Measurements from ENCODE around the gene VEZT. TPM values are rescaled to one million over a fixed set of nuclear protein-coding genes. Genes with fewer than 3 reads are reported as not detected.
A peak's percentile ranks its signal among the peaks of the same experiment; 100 is the strongest.

Gene VEZT
- total RNA-seq, 1 donor from 2014 or later, result 57.4 TPM

DNA sequence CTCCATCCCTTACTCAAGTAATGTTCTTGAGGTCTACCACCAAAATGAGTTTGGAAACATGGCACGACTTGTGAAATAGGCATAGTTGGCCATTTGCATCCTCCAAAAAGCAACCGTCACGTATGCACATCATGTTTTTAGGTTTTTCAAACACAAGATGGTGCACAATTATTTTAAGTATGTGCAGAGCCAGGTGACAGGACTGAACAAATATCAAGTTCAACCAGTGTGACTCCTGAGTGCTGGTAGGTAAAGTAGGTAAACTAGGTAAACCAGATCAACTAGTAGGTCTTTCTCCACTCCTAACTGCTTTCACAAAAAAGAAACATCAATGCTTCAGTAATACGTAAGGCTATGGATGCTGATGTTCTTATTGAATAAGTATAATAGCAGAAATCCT lies 39.5 kb upstream of the VEZT start:
- TF ChIP-seq, protein P1, sequence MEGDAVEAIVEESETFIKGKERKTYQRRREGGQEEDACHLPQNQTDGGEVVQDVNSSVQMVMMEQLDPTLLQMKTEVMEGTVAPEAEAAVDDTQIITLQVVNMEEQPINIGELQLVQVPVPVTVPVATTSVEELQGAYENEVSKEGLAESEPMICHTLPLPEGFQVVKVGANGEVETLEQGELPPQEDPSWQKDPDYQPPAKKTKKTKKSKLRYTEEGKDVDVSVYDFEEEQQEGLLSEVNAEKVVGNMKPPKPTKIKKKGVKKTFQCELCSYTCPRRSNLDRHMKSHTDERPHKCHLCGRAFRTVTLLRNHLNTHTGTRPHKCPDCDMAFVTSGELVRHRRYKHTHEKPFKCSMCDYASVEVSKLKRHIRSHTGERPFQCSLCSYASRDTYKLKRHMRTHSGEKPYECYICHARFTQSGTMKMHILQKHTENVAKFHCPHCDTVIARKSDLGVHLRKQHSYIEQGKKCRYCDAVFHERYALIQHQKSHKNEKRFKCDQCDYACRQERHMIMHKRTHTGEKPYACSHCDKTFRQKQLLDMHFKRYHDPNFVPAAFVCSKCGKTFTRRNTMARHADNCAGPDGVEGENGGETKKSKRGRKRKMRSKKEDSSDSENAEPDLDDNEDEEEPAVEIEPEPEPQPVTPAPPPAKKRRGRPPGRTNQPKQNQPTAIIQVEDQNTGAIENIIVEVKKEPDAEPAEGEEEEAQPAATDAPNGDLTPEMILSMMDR (IDR thresholded peaks at IDR 0.05; ENCODE audit: insufficient read depth, low read length, severe bottlenecking), result no peak
- H3K27me3 ChIP-seq (ENCODE audit: control insufficient read depth, insufficient read depth, low read length), result no peaks in the 10 kb centered on the region
- no peak overlapping the region for H3K4me3 ChIP-seq (ENCODE audit: low read depth, low read length)
- DNase-seq (ENCODE audit: low read depth) (no peak), FAIRE-seq (no peak)
- H3K36me3 ChIP-seq (ENCODE audit: control insufficient read depth, insufficient read depth, low read length), result no peaks in the 10 kb centered on the region

DNA sequence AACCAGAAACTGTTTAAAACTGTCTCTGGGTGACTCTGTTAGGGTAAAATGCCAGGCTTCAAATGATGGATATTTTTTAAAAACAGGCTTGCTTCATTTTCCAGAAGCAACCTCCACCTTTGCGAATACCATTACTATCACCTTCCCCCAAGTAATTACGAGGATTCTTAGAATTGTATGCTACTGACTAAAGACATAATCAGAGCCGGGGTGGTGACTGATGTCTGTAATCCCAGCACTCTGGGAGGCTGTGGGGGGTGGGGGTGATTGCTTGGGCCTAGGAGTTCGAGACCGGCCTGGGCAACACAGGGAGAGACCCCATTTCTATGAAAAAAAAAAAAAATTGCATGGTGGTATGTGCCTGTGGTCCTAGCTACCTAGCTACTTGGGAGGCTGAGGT lies 38.6 kb upstream of the VEZT start:
- H3K27me3 ChIP-seq (ENCODE audit: control insufficient read depth, insufficient read depth, low read length), result no peaks in the 10 kb centered on the region
- TF ChIP-seq, protein P1 (IDR thresholded peaks at IDR 0.05; ENCODE audit: insufficient read depth, low read length, severe bottlenecking), result no peak
- H3K36me3 ChIP-seq (ENCODE audit: control insufficient read depth, insufficient read depth, low read length), result no peaks in the 10 kb centered on the region
- no peak for DNase-seq (ENCODE audit: low read depth)
- no peak overlapping the region for H3K4me3 ChIP-seq (ENCODE audit: low read depth, low read length)
- FAIRE-seq, result no peak

DNA sequence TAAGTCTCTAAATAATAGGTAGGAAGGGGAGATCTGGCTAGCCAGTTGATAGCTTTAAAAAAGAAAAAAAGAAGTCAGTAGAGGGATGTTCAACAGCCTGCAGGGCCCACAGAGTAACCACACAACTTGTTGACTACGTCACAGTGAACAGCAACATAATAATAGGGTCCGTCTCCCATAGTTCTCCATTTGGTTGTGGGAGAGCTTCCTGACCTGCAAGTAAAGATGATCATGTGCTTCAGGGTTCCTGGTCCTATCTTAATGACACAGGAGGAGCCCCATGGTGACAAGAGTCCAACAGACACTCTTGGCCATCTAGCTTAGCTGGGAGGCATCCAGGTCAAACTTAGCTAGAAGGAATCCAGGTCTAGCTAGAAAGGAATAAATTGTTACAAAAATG lies 36.5 kb upstream of the VEZT start:
- H3K4me3 ChIP-seq (ENCODE audit: low read depth, low read length), result no peak overlapping the region
- TF ChIP-seq, protein P1 (IDR thresholded peaks at IDR 0.05; ENCODE audit: insufficient read depth, low read length, severe bottlenecking), result no peak
- DNase-seq (ENCODE audit: low read depth) (no peak), FAIRE-seq (no peak)
- no peaks in the 10 kb centered on the region for H3K27me3 ChIP-seq (ENCODE audit: control insufficient read depth, insufficient read depth, low read length)
- H3K36me3 ChIP-seq (ENCODE audit: control insufficient read depth, insufficient read depth, low read length), result no peaks in the 10 kb centered on the region

DNA sequence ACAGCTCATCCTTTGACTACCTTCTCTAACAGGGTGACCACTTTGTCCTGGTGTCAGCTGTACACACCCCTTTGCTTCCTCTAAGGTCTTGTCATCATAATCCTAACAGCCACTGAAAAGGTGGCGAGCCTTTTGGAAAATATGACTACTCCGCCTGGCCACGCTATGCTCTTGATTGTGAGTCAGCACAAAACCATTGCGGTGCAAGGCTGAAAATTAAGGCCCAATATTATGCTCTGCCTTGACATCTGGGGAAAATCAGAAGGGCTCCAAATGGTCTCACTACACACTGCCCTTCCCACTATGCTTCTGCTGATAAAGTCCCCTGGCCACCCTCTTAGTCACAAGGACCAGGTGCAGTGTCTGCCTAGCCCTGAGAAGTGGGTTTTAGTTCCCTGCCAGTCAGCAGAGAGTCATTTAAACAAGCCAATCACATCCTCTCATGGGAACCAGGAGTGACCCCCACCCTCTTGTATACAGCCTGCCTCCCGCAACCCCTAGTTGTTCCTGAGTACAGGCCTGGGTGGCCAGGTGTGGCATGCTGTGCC lies 34.7 kb upstream of the VEZT start:
- no peak for FAIRE-seq
- TF ChIP-seq, protein P1 (IDR thresholded peaks at IDR 0.05; ENCODE audit: insufficient read depth, low read length, severe bottlenecking), result no peak
- peak; percentile 67 for DNase-seq (ENCODE audit: low read depth)
- no peaks in the 10 kb centered on the region for H3K27me3 ChIP-seq (ENCODE audit: control insufficient read depth, insufficient read depth, low read length)
- H3K4me3 ChIP-seq (ENCODE audit: low read depth, low read length), result no peak overlapping the region
- no peaks in the 10 kb centered on the region for H3K36me3 ChIP-seq (ENCODE audit: control insufficient read depth, insufficient read depth, low read length)

DNA sequence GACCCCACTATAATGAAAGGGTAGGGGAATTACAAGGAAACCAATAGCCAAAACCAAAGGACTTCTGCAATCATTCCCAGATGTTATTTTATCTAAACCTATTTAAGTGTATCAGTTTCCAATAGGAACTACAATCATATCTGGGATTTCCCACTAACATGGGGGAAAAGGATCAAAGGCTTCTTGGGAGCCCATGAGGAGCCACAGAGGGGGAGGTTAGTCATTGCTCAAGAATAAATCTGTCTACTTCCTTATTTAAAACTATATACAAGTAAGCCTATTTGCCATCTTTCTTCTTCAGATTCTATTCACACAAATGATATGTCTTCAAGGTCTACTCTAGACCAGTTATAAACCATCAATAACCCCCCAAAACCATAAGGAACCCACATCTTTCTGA lies 33.5 kb upstream of the VEZT start:
- Histone ChIP-seq H3K27me3 (ENCODE audit: control insufficient read depth, insufficient read depth, low read length) (no peaks in the 10 kb centered on the region), H3K36me3 (ENCODE audit: control insufficient read depth, insufficient read depth, low read length) (no peaks in the 10 kb centered on the region), H3K4me3 (ENCODE audit: low read depth, low read length) (no peak overlapping the region)
- DNase-seq (ENCODE audit: low read depth) (no peak), FAIRE-seq (no peak)
- TF ChIP-seq, protein P1 (IDR thresholded peaks at IDR 0.05; ENCODE audit: insufficient read depth, low read length, severe bottlenecking), result no peak

DNA sequence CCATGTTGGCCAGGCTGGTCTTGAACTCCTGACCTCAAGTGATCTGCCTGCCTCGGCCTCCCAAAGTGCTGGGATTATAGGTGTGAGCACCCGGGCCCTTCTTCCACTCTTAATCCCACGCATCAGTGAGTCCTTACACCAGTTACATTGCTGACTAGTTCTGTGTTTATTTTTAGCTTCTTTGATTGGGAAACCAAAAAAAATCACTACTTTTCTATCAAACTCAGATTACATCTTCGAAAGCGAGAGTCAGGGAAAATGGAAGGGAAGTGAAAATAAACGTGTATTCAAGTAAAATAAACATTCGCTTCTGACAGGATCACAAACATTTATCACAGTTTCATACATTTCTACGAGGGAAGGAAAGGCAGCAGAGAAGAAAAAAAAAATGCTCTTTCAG lies 32.5 kb upstream of the VEZT start:
- DNase-seq (ENCODE audit: low read depth) (no peak), FAIRE-seq (no peak)
- TF ChIP-seq, protein P1 (IDR thresholded peaks at IDR 0.05; ENCODE audit: insufficient read depth, low read length, severe bottlenecking), result no peak
- no peak overlapping the region for H3K4me3 ChIP-seq (ENCODE audit: low read depth, low read length)
- H3K36me3 ChIP-seq (ENCODE audit: control insufficient read depth, insufficient read depth, low read length), result no peaks in the 10 kb centered on the region
- H3K27me3 ChIP-seq (ENCODE audit: control insufficient read depth, insufficient read depth, low read length), result no peaks in the 10 kb centered on the region
